GM18861 (cell line): ENCODE results near the gene PAGE2B.
"Not testable (repeated sequence)": the region's sequence is repeated elsewhere in the genome, so short reads cannot be mapped to it uniquely, and the experiment has no call there.

Source experiments
- ATAC-seq: cut with Tn5 transposase; IDR thresholded peaks from one replicate; pipeline ENCODE4 v1.9.1; 2021; ENCODE audit not compliant: unreplicated experiment

PAGE2B gene

GRCh38 chrX:55074851-55075467 lies at the start of gene PAGE2B:
PAGE2B (plus strand) TSS chrX:55075030; CDS start chrX:55076042, 1,012 bp downstream.
- no peak for ATAC-seq

GRCh38 chrX:55026143-55026542 lies 48.7 kb upstream of the PAGE2B start:
- no peak for ATAC-seq

- no peak for ATAC-seq
These were observed 48.0 kb upstream of the PAGE2B start for GRCh38 chrX:55026840-55027239.

GRCh38 chrX:55028040-55028439 lies 46.8 kb upstream of the PAGE2B start:
- ATAC-seq, result no peak

- ATAC-seq, result no peak
These were observed 46.2 kb upstream of the PAGE2B start for GRCh38 chrX:55028611-55029010.

GRCh38 chrX:55029291-55029690 lies 45.5 kb upstream of the PAGE2B start:
- no peak for ATAC-seq

GRCh38 chrX:55030271-55031205 lies 44.3 kb upstream of the PAGE2B start, which contains the start of gene ALAS2:
ALAS2 (minus strand) TSS chrX:55030977; CDS start chrX:55026000, 4,977 bp downstream.
- ATAC-seq, result no peak

- no peak for ATAC-seq
These were observed 41.4 kb upstream of the PAGE2B start for GRCh38 chrX:55033429-55033828.

GRCh38 chrX:55039471-55039870 lies 35.4 kb upstream of the PAGE2B start:
- ATAC-seq, result no peak

GRCh38 chrX:55041514-55041913 lies 33.3 kb upstream of the PAGE2B start:
- no peak for ATAC-seq

- not testable (repeated sequence) for ATAC-seq
These were observed 24.2 kb upstream of the PAGE2B start for GRCh38 chrX:55050599-55050998.

GRCh38 chrX:55056820-55057674 lies 17.8 kb upstream of the PAGE2B start:
- no peak for ATAC-seq

GRCh38 chrX:55057675-55058249 lies 17.1 kb upstream of the PAGE2B start:
- peak; percentile 74 for ATAC-seq

- ATAC-seq, result not testable (repeated sequence)
These were observed 7.7 kb upstream of the PAGE2B start for GRCh38 chrX:55067180-55067579.

GRCh38 chrX:55072286-55072685 lies 2.5 kb upstream of the PAGE2B start:
- ATAC-seq, result no peak

- ATAC-seq, result no peak
These were observed 14.1 kb downstream of the PAGE2B start, which contains the start of gene PAGE2 for GRCh38 chrX:55088795-55089489. PAGE2 (plus strand) TSS chrX:55089018; CDS start chrX:55090021, 1,003 bp downstream.

GRCh38 chrX:55098691-55099090 lies 23.9 kb downstream of the PAGE2B start:
- ATAC-seq, result no peak

- ATAC-seq, result no peak
These were observed 24.3 kb downstream of the PAGE2B start for GRCh38 chrX:55099162-55099561.

GRCh38 chrX:55102754-55103153 lies 27.9 kb downstream of the PAGE2B start:
- no peak for ATAC-seq

- no peak for ATAC-seq
These were observed 32.4 kb downstream of the PAGE2B start for GRCh38 chrX:55107262-55107661.
